Heart left ventricle (tissue), 13 donors: ENCODE results near the gene IGSF3.

Experiments
- POLR2A ChIP-seq, 2 donors: fragments of 450-650 bp; IDR thresholded peaks; one replicate each; pipeline ENCODE4 v1.6.1; 2017; ENCODE audit warnings: antibody characterized with exemption in 2 of 2, mild to moderate bottlenecking in 2 of 2, moderate library complexity in 2 of 2
- TF ChIP-seq, protein P1 (sequence below), 12 donors: fragments of 200-600 bp; sonication (generic) in 4 of 12; IDR thresholded peaks; one replicate each; pipeline versions ENCODE4 v1.5.0 to v1.8.0; 2018 to 2022; ENCODE audit warnings: antibody characterized with exemption in 12 of 12, mild to moderate bottlenecking in 5 of 12
- donor health status: ischemic (EF 13 %, LVEDD 7.1; RV severe dilation, severe dysfunction).
- donor health status: DM: no; HTN: yes; CAD: no.
- donor health status: DM: no; HTN: no; CAD: no.
- donor health status: ischemic (EF 25% LVEDD 6.9; RV normal size, moderate dysfunction).
- donor health status: ischemic (EF 25% LVEDD 5.7; RV mildly dilated, moderate dysfunction).
- donor health status: ischemic (EF 35%, LVEDD 5.7; RV mildly dilated, moderate dysfunction).
- donor health status: nonischemic (EF 11% LVEDD 7.7; RV severe dilation, severe dysfunction).
- donor health status: DM: yes; HTN: yes; CAD: no.
- donor health status: PGD.
- donor health status: ischemic (EF 29% LVEDD 5.4; RV normal size, mild dysfunction).
- donor health status: nonischemic (EF 23%, LVEDD 6.1; RV moderate dilation, normal function).

DNA sequence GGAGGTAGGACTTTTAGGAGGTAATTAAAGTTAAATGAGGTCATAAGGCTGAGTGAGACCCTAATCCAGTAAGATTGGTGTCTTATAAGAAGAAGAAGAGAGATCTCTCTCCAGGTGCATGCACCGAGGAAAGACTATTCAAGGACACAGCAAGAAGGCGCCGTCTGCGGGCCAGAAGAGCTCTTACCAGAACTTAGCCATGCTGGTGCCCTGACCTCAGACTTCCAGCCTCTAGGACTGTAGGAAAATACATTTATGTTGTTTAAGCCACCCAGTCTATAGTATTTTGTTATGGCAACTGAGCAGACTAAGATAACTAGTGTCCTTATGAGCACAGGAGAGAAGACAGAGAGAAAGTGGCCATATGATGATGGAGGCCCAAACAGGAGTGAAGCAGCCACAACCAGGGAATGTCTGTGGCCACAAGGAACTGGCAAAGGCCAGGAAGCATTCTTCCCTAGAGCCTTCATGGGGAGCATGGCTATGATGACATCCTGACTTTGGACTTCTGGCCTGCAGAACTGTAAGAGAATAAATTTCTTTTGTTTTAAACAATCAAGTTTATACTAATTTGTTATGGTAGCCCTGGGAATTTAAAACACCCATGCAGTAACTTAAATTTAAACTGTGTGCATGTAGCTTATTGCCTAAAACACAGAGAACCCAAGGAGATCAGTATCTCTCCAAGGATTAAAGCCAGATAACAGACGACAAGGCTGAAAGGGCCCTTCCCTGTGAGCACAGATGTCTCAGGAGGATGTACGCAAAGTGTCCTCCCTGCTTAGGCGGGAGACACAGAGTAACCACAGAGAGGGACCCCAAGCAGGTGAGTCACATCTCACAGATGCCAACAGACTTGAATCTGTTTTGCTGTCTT is 86.8 kb downstream of the IGSF3 start:
- TF ChIP-seq, protein P1, sequence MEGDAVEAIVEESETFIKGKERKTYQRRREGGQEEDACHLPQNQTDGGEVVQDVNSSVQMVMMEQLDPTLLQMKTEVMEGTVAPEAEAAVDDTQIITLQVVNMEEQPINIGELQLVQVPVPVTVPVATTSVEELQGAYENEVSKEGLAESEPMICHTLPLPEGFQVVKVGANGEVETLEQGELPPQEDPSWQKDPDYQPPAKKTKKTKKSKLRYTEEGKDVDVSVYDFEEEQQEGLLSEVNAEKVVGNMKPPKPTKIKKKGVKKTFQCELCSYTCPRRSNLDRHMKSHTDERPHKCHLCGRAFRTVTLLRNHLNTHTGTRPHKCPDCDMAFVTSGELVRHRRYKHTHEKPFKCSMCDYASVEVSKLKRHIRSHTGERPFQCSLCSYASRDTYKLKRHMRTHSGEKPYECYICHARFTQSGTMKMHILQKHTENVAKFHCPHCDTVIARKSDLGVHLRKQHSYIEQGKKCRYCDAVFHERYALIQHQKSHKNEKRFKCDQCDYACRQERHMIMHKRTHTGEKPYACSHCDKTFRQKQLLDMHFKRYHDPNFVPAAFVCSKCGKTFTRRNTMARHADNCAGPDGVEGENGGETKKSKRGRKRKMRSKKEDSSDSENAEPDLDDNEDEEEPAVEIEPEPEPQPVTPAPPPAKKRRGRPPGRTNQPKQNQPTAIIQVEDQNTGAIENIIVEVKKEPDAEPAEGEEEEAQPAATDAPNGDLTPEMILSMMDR (IDR thresholded peaks at IDR 0.05), result no peak
- TF ChIP-seq POLR2A (IDR thresholded peaks at IDR 0.05), result no peak
